Measurements from ENCODE around the gene YOD1. TPM values are rescaled to one million over a fixed set of nuclear protein-coding genes. Genes with fewer than 3 reads are reported as not detected.
A peak's percentile ranks its signal among the peaks of the same experiment; 100 is the strongest.

YOD1 gene
- total RNA-seq, 1 donor from 2014 or later = 5.8 TPM

- no peak for DNase-seq (ENCODE audit: low read depth in 2 of 2)
Measured at GRCh38 chr1:207073906-207074820, 23.2 kb upstream of the YOD1 start.

- no peak for DNase-seq (ENCODE audit: low read depth in 2 of 2)
Measured at GRCh38 chr1:207072233-207072632, 21.2 kb upstream of the YOD1 start.

GRCh38 chr1:207071426-207071825, 20.4 kb upstream of the YOD1 start:
- DNase-seq (ENCODE audit: low read depth in 2 of 2) = no peak

GRCh38 chr1:207070811-207071210, 19.8 kb upstream of the YOD1 start:
- DNase-seq (ENCODE audit: low read depth in 2 of 2) = no peak

GRCh38 chr1:207069858-207070506, 19.0 kb upstream of the YOD1 start:
- DNase-seq (ENCODE audit: low read depth in 2 of 2) = no peak

GRCh38 chr1:207069061-207069460, 18.1 kb upstream of the YOD1 start:
- no peak for DNase-seq (ENCODE audit: low read depth in 2 of 2)

GRCh38 chr1:207067665-207068064, 16.7 kb upstream of the YOD1 start:
- DNase-seq (ENCODE audit: low read depth in 2 of 2) = no peak

- no peak for DNase-seq (ENCODE audit: low read depth in 2 of 2)
Measured at GRCh38 chr1:207067185-207067584, 16.2 kb upstream of the YOD1 start.

- no peak for DNase-seq (ENCODE audit: low read depth in 2 of 2)
Measured at GRCh38 chr1:207064561-207064960, 13.6 kb upstream of the YOD1 start.

- DNase-seq (ENCODE audit: low read depth in 2 of 2) = no peak
Measured at GRCh38 chr1:207063014-207063413, 12.0 kb upstream of the YOD1 start.

GRCh38 chr1:207062058-207062457, 11.1 kb upstream of the YOD1 start:
- DNase-seq (ENCODE audit: low read depth in 2 of 2) = no peak

GRCh38 chr1:207060596-207060995, 9.6 kb upstream of the YOD1 start:
- no peak for DNase-seq (ENCODE audit: low read depth in 2 of 2)

- DNase-seq (ENCODE audit: low read depth in 2 of 2) = no peak
Measured at GRCh38 chr1:207059881-207060280, 8.9 kb upstream of the YOD1 start.

GRCh38 chr1:207058878-207059867, 8.2 kb upstream of the YOD1 start:
- DNase-seq (ENCODE audit: low read depth in 2 of 2) = no peak

GRCh38 chr1:207058252-207058651, 7.2 kb upstream of the YOD1 start:
- DNase-seq (ENCODE audit: low read depth in 2 of 2) = no peak

- no peak for DNase-seq (ENCODE audit: low read depth in 2 of 2)
Measured at GRCh38 chr1:207056673-207057072, 5.7 kb upstream of the YOD1 start.

GRCh38 chr1:207055386-207056001, 4.5 kb upstream of the YOD1 start:
- no peak for DNase-seq (ENCODE audit: low read depth in 2 of 2)

- DNase-seq (ENCODE audit: low read depth in 2 of 2) = no peak
Measured at GRCh38 chr1:207054491-207054890, 3.5 kb upstream of the YOD1 start.

GRCh38 chr1:207052911-207053769, 2.1 kb upstream of the YOD1 start, which contains the start of gene PFKFB2:
PFKFB2 (plus strand) TSS chr1:207053275; CDS start chr1:207054718, 1,443 bp downstream.
- DNase-seq (ENCODE audit: low read depth in 2 of 2) = peak; percentile 72 to 73
